HepG2 (cell line): ENCODE data around the gene DNALI1. TPM values are rescaled to one million over a fixed set of nuclear protein-coding genes. Genes with fewer than 3 reads are reported as not detected.

Experiments used
- ATAC-seq: fragments of 200-7000 bp; cut with Tn5 transposase; 3 replicates; pipeline ENCODE4 v1.9.1; 2020; ENCODE audit warnings: mild to moderate bottlenecking, moderate library complexity
- BruUV-seq: library from RNA; stranded (reverse); fragments of 400-500 nt; replicated peaks from 2 replicates; lab custom pipeline; 2021; lab: Mats Ljungman, UMichigan
- CTCF ChIA-PET: fragments of 300-600 bp; formaldehyde crosslinking; extraction: SDS; loops from one replicate; lab custom pipeline; 2021; ENCODE audit warnings: low total read pairs, inconsistent platforms, low intra/inter-chr PET ratio; lab: Yijun Ruan, JAX
- POLR2A ChIA-PET: fragments of 350-600 bp; sonication (Branson Sonifier 250); formaldehyde crosslinking; loops from one replicate; lab custom pipeline; 2020; ENCODE audit warnings: antibody characterized with exemption, inconsistent platforms; lab: Yijun Ruan, JAX
- DNase-seq: peaks from one replicate; pipeline ENCODE4 v3.0.0-alpha.2; 2015; ENCODE audit warnings: low spot score
- FAIRE-seq: peaks from 3 replicates; lab custom pipeline; 2011; peaks lifted over from hg19 to GRCh38; lab: Jason Lieb, UNC
- H2AFZ ChIP-seq: one replicate; pipeline ENCODE4 v1.6.1; 2011; ENCODE audit warnings: low read length, inconsistent platforms
- H3K27ac ChIP-seq: fragments of 300-600 bp; 3 replicates; pipeline ENCODE4 v1.8.0; 2011; ENCODE audit warnings: mixed run types, mild to moderate bottlenecking, mixed read lengths, low read length, inconsistent platforms; ENCODE audit not compliant: insufficient read depth; ENCODE audit errors: extremely low read length
- H3K27me3 ChIP-seq, 2 experiments: fragments of 200-600 bp in 1 of 2; 2 replicates in 1 of 2; 3 replicates in 1 of 2; pipeline versions ENCODE4 v1.6.0 to v1.8.0; 2011; ENCODE audit warnings: low read length in 2 of 2, mild to moderate bottlenecking in 2 of 2, moderate library complexity in 2 of 2, inconsistent platforms in 1 of 2; ENCODE audit not compliant: insufficient read depth in 2 of 2, control insufficient read depth in 1 of 2
- H3K36me3 ChIP-seq, 2 experiments: fragments of 200-600 bp in 1 of 2; replicated peaks in 1 of 2; 2 replicates in 1 of 2; 3 replicates in 1 of 2; pipeline versions ENCODE4 v1.5.1 to v1.8.0; 2011; ENCODE audit warnings: low read length in 2 of 2, inconsistent platforms in 1 of 2; ENCODE audit not compliant: insufficient read depth in 2 of 2, control insufficient read depth in 1 of 2
- H3K4me1 ChIP-seq: 2 replicates; pipeline ENCODE4 v1.5.1; 2012; ENCODE audit warnings: low read length, inconsistent platforms; ENCODE audit not compliant: insufficient read depth
- H3K4me2 ChIP-seq: 2 replicates; pipeline ENCODE4 v1.6.0; 2011; ENCODE audit warnings: low read depth, low read length, inconsistent platforms
- H3K4me3 ChIP-seq, 3 experiments: fragments of 200-600 bp in 1 of 3; sonication (generic), shearing (Covaris generic) in 1 of 3; replicated peaks in 1 of 3; 2 replicates each; pipeline ENCODE4 v1.5.1; 2011 to 2016; ENCODE audit warnings: low read length in 3 of 3, inconsistent platforms in 2 of 3, low read depth in 2 of 3, mild to moderate bottlenecking in 2 of 3, control low read depth in 1 of 3, mixed read lengths in 1 of 3; ENCODE audit not compliant: insufficient read depth in 1 of 3
- H3K79me2 ChIP-seq: one replicate; pipeline ENCODE4 v1.6.1; 2011; ENCODE audit warnings: low read length, inconsistent platforms; ENCODE audit not compliant: insufficient read depth
- H3K9ac ChIP-seq: 2 replicates; pipeline ENCODE4 v1.6.0; 2011; ENCODE audit warnings: mild to moderate bottlenecking, low read depth, low read length, inconsistent platforms; ENCODE audit not compliant: insufficient read depth
- H3K9me3 ChIP-seq: 2 replicates; pipeline ENCODE4 v1.5.1; 2012; ENCODE audit warnings: mild to moderate bottlenecking, low read length
- H4K20me1 ChIP-seq: 2 replicates; pipeline ENCODE4 v1.6.0; 2011; ENCODE audit warnings: inconsistent platforms, mild to moderate bottlenecking, low read length, moderate library complexity; ENCODE audit not compliant: insufficient read depth
- BRD4 ChIP-seq: sonication (generic); formaldehyde crosslinking; IDR thresholded peaks from 2 replicates; pipeline ENCODE4 v1.4.0; 2020; ENCODE audit warnings: missing genetic modification reagents
- DNMT1 ChIP-seq: sonication (generic); formaldehyde crosslinking; IDR thresholded peaks from 2 replicates; pipeline ENCODE4 v1.5.1; 2020; ENCODE audit warnings: mild to moderate bottlenecking, missing genetic modification reagents
- MTF2 ChIP-seq: sonication (generic); formaldehyde crosslinking; IDR thresholded peaks from 2 replicates; pipeline ENCODE4 v1.5.0; 2020; ENCODE audit warnings: missing genetic modification reagents, borderline replicate concordance
- WIZ ChIP-seq: sonication (generic); formaldehyde crosslinking; IDR thresholded peaks from 2 replicates; pipeline ENCODE4 v1.5.1; 2020; ENCODE audit warnings: mild to moderate bottlenecking, missing genetic modification reagents
- ZNF577 ChIP-seq: sonication (generic); formaldehyde crosslinking; IDR thresholded peaks from 2 replicates; pipeline ENCODE4 v1.4.0; 2020; ENCODE audit warnings: mild to moderate bottlenecking, low read depth, missing genetic modification reagents, borderline replicate concordance
- ZNF652 ChIP-seq: IDR thresholded peaks from 2 replicates; pipeline ENCODE4 v1.6.1; 2016; ENCODE audit warnings: low read depth, borderline replicate concordance
- ZNF792 ChIP-seq: IDR thresholded peaks from 2 replicates; pipeline ENCODE4 v1.6.1; 2016
- WGBS: methylation state at CpG from one replicate; pipeline ENCODE4 v1.1.6; 2017; ENCODE audit warnings: low lambda C conversion rate; 5-methylcytosine and 5-hydroxymethylcytosine counted together
- in situ Hi-C: cut with HindIII; loops from 2 replicates; pipeline ENCODE4 v1.10.0; 2017; ENCODE audit warnings: low pct_unique_long_range_greater_than_20kb; ENCODE audit not compliant: extremely low pct_ligation_motif_present
- intact Hi-C: fragments of 100-400 bp; cut with micrococcal nuclease; formaldehyde crosslinking; loops from one replicate; pipeline ENCODE4 v1.10.0; 2022; ENCODE audit not compliant: unreplicated experiment
- polyA plus RNA-seq, 8 experiments: library from polyadenylated mRNA; depleted of rRNA in 3 of 8; stranded (reverse) in 7 of 8; unstranded in 1 of 8; fragments of >200 nt; fragmentation: Illumina TruSeq in 4 of 8; extraction: Trizol in 4 of 8; gene quantifications; 2 replicates each; pipeline versions ENCODE4 v1.2.1 to v1.2.3, GENCODE V29; 2011 to 2016; ENCODE audit warnings: low read depth in 4 of 8, missing spikeins in 1 of 8, mixed read lengths in 1 of 8; ENCODE audit not compliant: insufficient read depth in 1 of 8
- total RNA-seq, 5 experiments: library from RNA; depleted of rRNA; stranded (reverse); fragments of >200 nt; fragmentation: Illumina TruSeq; extraction: Trizol; gene quantifications; 2 replicates each; pipeline ENCODE4 v1.2.3, GENCODE V29; 2016; ENCODE audit warnings: low read depth in 1 of 5
- TF ChIP-seq, protein P1 (sequence below): sonication (generic); formaldehyde crosslinking; IDR thresholded peaks from 2 replicates; pipeline ENCODE4 v1.4.0; 2020; ENCODE audit warnings: mild to moderate bottlenecking, low read depth, missing genetic modification reagents
- TF ChIP-seq, protein P2 (sequence below): sonication (generic); formaldehyde crosslinking; IDR thresholded peaks from 2 replicates; pipeline ENCODE4 v1.4.0; 2020; ENCODE audit warnings: mild to moderate bottlenecking, missing genetic modification reagents
- TF ChIP-seq, protein P3 (sequence below): sonication (generic); formaldehyde crosslinking; IDR thresholded peaks from 2 replicates; pipeline ENCODE4 v1.4.0; 2020; ENCODE audit warnings: missing genetic modification reagents

The DNALI1 gene
- total and polyA plus RNA-seq, 2 of the 13 experiments (the other 11 are each of a cell fraction or from before 2014, with no cell fraction given): 0.42 to 0.70 TPM

DNA sequence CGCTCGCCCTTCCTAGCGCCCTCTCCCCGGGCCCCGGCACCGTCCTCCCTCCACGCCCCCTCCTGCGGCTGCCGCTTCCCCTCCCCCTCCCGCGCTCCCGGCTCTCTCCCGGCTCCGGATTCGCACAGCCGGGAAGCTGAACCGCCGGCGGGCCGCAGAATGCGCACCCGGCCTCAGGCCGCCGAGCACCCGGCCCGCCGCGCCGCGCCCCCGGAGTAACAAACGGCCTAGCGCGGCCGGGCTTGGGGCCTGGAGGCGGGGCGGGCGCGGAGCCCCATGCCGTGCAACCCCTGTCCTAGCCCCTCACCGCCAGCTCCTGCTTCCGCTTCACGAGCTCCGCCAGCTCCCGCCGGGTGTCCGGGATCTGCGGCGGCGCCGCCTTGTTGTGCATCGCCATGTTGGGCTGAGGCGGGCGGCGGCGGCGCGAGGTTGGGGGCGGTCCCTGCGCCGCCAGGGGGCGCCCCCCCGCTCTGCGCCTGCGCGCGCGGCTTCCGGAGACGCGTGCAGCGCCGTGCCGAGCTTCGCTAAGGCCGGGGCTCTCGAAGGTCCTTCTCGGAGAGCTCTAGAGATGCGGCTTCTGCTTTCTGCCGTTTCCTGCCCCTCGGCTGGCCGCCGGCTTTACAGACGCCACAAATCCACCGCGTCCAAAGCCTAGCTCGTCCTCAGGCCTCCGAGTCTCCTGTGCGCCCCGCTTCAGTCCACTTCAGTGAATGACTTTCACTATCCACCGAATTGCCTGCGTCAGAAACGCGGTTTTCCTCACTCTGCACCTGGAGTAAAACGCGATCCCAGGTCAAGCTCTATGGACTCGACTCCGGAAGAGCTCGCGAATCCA lies 42.2 kb upstream of the DNALI1 start, which contains the start of gene MEAF6:
Gene MEAF6 (minus strand): TSS at position 417 of the 835 bp plus-strand sequence. CDS start 20 bp downstream, at position 397.
- peak; percentile 49 for FAIRE-seq
- Histone ChIP-seq H3K4me3 (peak within 1 kb of the TSS; percentile 84 to 92 (median 90)), H3K79me2 (peaks cover 20% of the 10 kb centered on the region), H3K9me3 (no peaks in the 10 kb centered on the region), H3K4me2 (peak within 1 kb of the TSS; percentile 94), H3K4me1 (peaks cover 23% of the 10 kb centered on the region), H2AFZ (no peak within 1 kb of the TSS), H3K27me3 (no peaks in the 10 kb centered on the region), H3K27ac (peak within 1 kb of the TSS; percentile 96), H4K20me1 (peaks cover 9% of the 10 kb centered on the region; the same call in 1 of the 2 replicates), H3K36me3 (peaks cover 4 to 14% of the 10 kb centered on the region in 2 experiments; a peak in 3 of 5 replicates), H3K9ac (peak within 1 kb of the TSS; percentile 85)
- in situ Hi-C loops (no loop called here), intact Hi-C loops (loop anchor here (1.0 kb wide), 1 partner anchor 20 kb away; no protein-coding TSS in a partner anchor)
- POLR2A ChIA-PET: interaction anchor here (0.8 to 2.8 kb wide), 24 partner anchors 9 to 498 kb away, joined by 3 to 52 read pairs (median 6); partner anchors contain the start of genes CDCA8, DNALI1, GNL2 and SNIP1
- CTCF ChIA-PET: interaction anchor here (1.1 kb wide), 1 partner anchor 168 kb away, joined by 4 read pairs; no protein-coding TSS in a partner anchor
- peak; percentile 96 for ATAC-seq
- peak; percentile 74 for DNase-seq
- BruUV-seq: no TSS peak
- 1% methylated on average over 30 of the region's 100 CpGs for whole genome bisulfite sequencing
- TF ChIP-seq ZNF652 (no peak), MTF2 (CRISPR knock-in tag) (no peak), DNMT1 (CRISPR knock-in tag) (peak; percentile 66; the same call in 1 of the 2 replicates), ZNF577 (no peak), ZNF792 (CRISPR knock-in tag) (0 out of 2 replicates have a peak, but pooled peaks have one; percentile 39), WIZ (CRISPR knock-in tag) (no peak), BRD4 (CRISPR knock-in tag) (peak; percentile 67; the same call in 1 of the 2 replicates)
- TF ChIP-seq, protein P1, sequence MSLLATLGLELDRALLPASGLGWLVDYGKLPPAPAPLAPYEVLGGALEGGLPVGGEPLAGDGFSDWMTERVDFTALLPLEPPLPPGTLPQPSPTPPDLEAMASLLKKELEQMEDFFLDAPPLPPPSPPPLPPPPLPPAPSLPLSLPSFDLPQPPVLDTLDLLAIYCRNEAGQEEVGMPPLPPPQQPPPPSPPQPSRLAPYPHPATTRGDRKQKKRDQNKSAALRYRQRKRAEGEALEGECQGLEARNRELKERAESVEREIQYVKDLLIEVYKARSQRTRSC: no peak
- TF ChIP-seq, protein P2, sequence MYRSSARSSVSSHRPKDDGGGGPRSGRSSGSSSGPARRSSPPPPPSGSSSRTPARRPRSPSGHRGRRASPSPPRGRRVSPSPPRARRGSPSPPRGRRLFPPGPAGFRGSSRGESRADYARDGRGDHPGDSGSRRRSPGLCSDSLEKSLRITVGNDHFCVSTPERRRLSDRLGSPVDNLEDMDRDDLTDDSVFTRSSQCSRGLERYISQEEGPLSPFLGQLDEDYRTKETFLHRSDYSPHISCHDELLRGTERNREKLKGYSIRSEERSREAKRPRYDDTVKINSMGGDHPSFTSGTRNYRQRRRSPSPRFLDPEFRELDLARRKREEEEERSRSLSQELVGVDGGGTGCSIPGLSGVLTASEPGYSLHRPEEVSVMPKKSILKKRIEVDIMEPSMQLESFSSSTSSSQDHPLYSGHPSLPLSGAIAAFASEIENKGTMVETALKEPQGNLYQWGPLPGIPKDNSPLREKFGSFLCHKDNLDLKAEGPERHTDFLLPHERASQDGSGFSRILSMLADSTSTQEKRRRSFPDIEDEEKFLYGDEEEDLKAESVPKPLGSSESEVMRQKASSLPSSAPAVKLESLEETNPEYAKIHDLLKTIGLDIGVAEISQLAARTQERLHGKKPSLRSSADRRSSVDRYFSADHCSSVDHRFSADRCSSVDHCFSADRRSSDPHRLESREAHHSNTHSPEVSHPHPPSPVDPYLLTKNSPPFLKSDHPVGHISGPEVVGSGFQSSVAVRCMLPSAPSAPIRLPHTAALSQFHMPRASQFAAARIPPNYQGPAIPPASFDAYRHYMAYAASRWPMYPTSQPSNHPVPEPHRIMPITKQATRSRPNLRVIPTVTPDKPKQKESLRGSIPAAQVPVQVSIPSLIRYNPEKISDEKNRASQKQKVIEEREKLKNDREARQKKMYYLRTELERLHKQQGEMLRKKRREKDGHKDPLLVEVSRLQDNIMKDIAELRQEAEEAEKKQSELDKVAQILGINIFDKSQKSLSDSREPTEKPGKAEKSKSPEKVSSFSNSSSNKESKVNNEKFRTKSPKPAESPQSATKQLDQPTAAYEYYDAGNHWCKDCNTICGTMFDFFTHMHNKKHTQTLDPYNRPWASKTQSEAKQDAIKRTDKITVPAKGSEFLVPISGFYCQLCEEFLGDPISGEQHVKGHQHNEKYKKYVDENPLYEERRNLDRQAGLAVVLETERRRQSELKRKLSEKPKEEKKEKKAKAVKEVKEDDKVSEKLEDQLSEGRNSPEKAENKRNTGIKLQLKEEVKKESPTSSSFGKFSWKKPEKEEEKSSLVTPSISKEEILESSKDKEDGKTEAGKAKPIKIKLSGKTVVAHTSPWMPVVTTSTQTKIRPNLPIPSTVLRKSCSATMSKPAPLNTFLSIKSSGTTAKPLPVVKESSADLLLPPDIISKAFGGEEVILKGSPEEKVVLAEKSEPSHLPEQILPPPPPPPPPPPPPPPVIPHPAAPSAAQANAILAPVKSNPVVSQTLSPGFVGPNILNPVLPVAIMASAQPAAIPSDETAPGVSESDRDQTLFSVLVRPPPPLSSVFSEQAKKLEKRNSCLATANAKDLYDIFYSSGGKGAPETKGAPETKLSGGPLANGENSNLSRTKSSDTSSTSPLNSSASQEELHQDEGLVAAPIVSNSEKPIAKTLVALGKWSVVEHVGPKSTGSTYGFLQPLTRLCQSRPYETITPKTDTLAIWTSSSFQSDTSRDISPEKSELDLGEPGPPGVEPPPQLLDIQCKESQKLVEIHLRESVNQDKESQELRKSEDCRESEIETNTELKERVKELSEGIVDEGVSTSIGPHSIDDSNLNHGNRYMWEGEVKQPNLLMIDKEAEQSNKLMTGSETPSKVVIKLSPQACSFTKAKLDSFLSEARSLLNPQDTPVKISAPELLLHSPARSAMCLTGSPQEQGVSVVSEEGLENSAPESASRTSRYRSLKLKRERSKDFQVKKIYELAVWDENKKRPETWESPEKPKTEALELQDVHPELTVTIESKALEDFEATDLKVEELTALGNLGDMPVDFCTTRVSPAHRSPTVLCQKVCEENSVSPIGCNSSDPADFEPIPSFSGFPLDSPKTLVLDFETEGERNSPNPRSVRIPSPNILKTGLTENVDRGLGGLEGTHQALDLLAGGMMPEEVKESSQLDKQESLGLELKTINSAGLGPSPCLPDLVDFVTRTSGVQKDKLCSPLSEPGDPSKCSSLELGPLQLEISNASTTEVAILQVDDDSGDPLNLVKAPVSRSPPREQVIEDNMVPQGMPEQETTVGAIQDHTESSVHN: no peak
- TF ChIP-seq, protein P3, sequence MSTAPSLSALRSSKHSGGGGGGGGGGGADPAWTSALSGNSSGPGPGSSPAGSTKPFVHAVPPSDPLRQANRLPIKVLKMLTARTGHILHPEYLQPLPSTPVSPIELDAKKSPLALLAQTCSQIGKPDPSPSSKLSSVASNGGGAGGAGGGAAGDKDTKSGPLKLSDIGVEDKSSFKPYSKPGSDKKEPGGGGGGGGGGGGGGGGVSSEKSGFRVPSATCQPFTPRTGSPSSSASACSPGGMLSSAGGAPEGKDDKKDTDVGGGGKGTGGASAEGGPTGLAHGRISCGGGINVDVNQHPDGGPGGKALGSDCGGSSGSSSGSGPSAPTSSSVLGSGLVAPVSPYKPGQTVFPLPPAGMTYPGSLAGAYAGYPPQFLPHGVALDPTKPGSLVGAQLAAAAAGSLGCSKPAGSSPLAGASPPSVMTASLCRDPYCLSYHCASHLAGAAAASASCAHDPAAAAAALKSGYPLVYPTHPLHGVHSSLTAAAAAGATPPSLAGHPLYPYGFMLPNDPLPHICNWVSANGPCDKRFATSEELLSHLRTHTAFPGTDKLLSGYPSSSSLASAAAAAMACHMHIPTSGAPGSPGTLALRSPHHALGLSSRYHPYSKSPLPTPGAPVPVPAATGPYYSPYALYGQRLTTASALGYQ: peak; percentile 90; the same call in 1 of the 2 replicates
